Loucy (cell line): ENCODE results near the gene EXOSC2.

Experiments used
- H2AFZ ChIP-seq: fragments of 200-600 bp; sonication (generic); 2 replicates; pipeline ENCODE4 v1.6.0; 2016; ENCODE audit warnings: antibody characterized with exemption, mild to moderate bottlenecking, low read length, moderate library complexity
- H3F3A ChIP-seq: fragments of 200-600 bp; 2 replicates; pipeline ENCODE4 v1.6.0; 2016; ENCODE audit warnings: antibody characterized with exemption, low read depth, mild to moderate bottlenecking
- H3K27me3 ChIP-seq: fragments of 200-600 bp; sonication (generic); 2 replicates; pipeline ENCODE4 v1.6.1; 2014; ENCODE audit warnings: low read length, mild to moderate bottlenecking; ENCODE audit not compliant: insufficient read depth, poor library complexity, severe bottlenecking
- H3K36me3 ChIP-seq: fragments of 200-600 bp; sonication (generic); 2 replicates; pipeline ENCODE4 v1.6.1; 2016; ENCODE audit warnings: low read length; ENCODE audit not compliant: insufficient read depth
- H3K4me1 ChIP-seq: fragments of 200-600 bp; sonication (generic); 2 replicates; pipeline ENCODE4 v1.5.1; 2014; ENCODE audit warnings: low read length, mild to moderate bottlenecking; ENCODE audit not compliant: insufficient read depth, poor library complexity, severe bottlenecking
- H3K4me2 ChIP-seq: fragments of 200-600 bp; sonication (generic); 2 replicates; pipeline ENCODE4 v1.6.0; 2014; ENCODE audit warnings: antibody characterized with exemption, low read length, low read depth, mild to moderate bottlenecking; ENCODE audit not compliant: poor library complexity, severe bottlenecking
- H3K4me3 ChIP-seq: fragments of 200-600 bp; sonication (generic); 2 replicates; pipeline ENCODE4 v1.5.1; 2014; ENCODE audit warnings: low read length, mild to moderate bottlenecking, mixed read lengths; ENCODE audit not compliant: poor library complexity, severe bottlenecking
- H3K79me2 ChIP-seq: fragments of 200-600 bp; sonication (generic); 2 replicates; pipeline ENCODE4 v1.6.1; 2014; ENCODE audit warnings: low read length; ENCODE audit not compliant: insufficient read depth
- H3K9ac ChIP-seq: fragments of 200-600 bp; sonication (generic); 2 replicates; pipeline ENCODE4 v1.6.0; 2014; ENCODE audit warnings: mild to moderate bottlenecking, low read depth, low read length, moderate library complexity; ENCODE audit not compliant: poor library complexity, severe bottlenecking
- H3K9me2 ChIP-seq: fragments of 200-600 bp; sonication (generic); replicated peaks from 2 replicates; pipeline ENCODE4 v1.6.1; 2016; ENCODE audit warnings: low read depth, low read length, mixed read lengths
- H3K9me3 ChIP-seq: fragments of 200-600 bp; sonication (generic); 2 replicates; pipeline ENCODE4 v1.6.1; 2014; ENCODE audit warnings: mild to moderate bottlenecking, antibody characterized with exemption, low read length, low read depth; ENCODE audit not compliant: insufficient read depth
- H4K20me1 ChIP-seq: fragments of 200-600 bp; sonication (generic); 2 replicates; pipeline ENCODE4 v1.6.0; 2014; ENCODE audit warnings: antibody characterized with exemption, low read length, mild to moderate bottlenecking; ENCODE audit not compliant: insufficient read depth, poor library complexity, severe bottlenecking
- CTCF ChIP-seq: fragments of 200-600 bp; sonication (generic); conservative IDR thresholded peaks from 2 replicates; pipeline ENCODE4 v1.5.1; 2014; ENCODE audit warnings: mild to moderate bottlenecking, antibody characterized with exemption, low read length
- EZH2phosphoT487 ChIP-seq: fragments of 200-600 bp; IDR thresholded peaks from 2 replicates; pipeline ENCODE4 v1.6.1; 2018; ENCODE audit warnings: antibody characterized with exemption, mild to moderate bottlenecking, moderate library complexity, borderline replicate concordance

The EXOSC2 gene

GRCh38 chr9:130703501-130703900, 9.9 kb downstream of the EXOSC2 start:
- Histone ChIP-seq H3K36me3 (peaks cover 40% of the 10 kb centered on the region; the same call in 1 of the 2 replicates), H3K4me3 (no peak overlapping the region), H3F3A (no peaks in the 10 kb centered on the region), H3K9ac (no peak overlapping the region), H4K20me1 (peaks cover 15% of the 10 kb centered on the region), H3K79me2 (peaks cover 17% of the 10 kb centered on the region; the same call in 1 of the 2 replicates), H3K9me2 (no peaks in the 10 kb centered on the region), H2AFZ (no peak overlapping the region), H3K9me3 (no peaks in the 10 kb centered on the region), H3K4me2 (no peak overlapping the region), H3K27me3 (no peaks in the 10 kb centered on the region), H3K4me1 (peaks cover 5% of the 10 kb centered on the region)
- TF ChIP-seq CTCF = no peak

GRCh38 chr9:130707225-130707976, 13.8 kb downstream of the EXOSC2 start:
- no peak overlapping the region for H2AFZ ChIP-seq
- peak; percentile 66 for TF ChIP-seq CTCF
- no peak for TF ChIP-seq EZH2phosphoT487
- peaks cover 18% of the 10 kb centered on the region; the same call in 1 of the 2 replicates for H3K36me3 ChIP-seq
- H3K9ac ChIP-seq = no peak overlapping the region
- H3K27me3 ChIP-seq = no peaks in the 10 kb centered on the region
- H3K4me2 ChIP-seq = no peak overlapping the region
- H3F3A ChIP-seq = no peaks in the 10 kb centered on the region
- H3K79me2 ChIP-seq = peaks cover 3% of the 10 kb centered on the region; the same call in 1 of the 2 replicates
- H4K20me1 ChIP-seq = no peaks in the 10 kb centered on the region
- no peaks in the 10 kb centered on the region for H3K4me1 ChIP-seq
- H3K9me3 ChIP-seq = no peaks in the 10 kb centered on the region
- H3K9me2 ChIP-seq = no peaks in the 10 kb centered on the region
- H3K4me3 ChIP-seq = no peak overlapping the region

GRCh38 chr9:130710822-130711352, 17.3 kb downstream of the EXOSC2 start:
- Histone ChIP-seq H3K4me3 (no peak overlapping the region), H3K79me2 (peaks cover 19% of the 10 kb centered on the region), H3K9ac (no peak overlapping the region), H2AFZ (no peak overlapping the region), H3K9me2 (no peaks in the 10 kb centered on the region), H3F3A (no peaks in the 10 kb centered on the region), H3K4me2 (no peak overlapping the region), H3K27me3 (no peaks in the 10 kb centered on the region), H3K36me3 (no peaks in the 10 kb centered on the region), H3K4me1 (peaks cover 12% of the 10 kb centered on the region), H3K9me3 (no peaks in the 10 kb centered on the region), H4K20me1 (no peaks in the 10 kb centered on the region)
- TF ChIP-seq CTCF = no peak
- TF ChIP-seq EZH2phosphoT487 = no peak
